ENCODE results near the gene DNAJB8. TPM values are rescaled to one million over a fixed set of nuclear protein-coding genes. Genes with fewer than 3 reads are reported as not detected.
A peak's percentile ranks its signal among the peaks of the same experiment; 100 is the strongest.

DNAJB8 gene
- total RNA-seq, 1 experiment from 2014 or later, result not detected

- DNase-seq, result no peak
- H3K36me3 Mint-ChIP-seq (ENCODE audit: insufficient read depth, unreplicated experiment), result peaks cover 9% of the 10 kb centered on the region
- ChIA-PET POLR2A (no interaction called here), CTCF (interaction anchor here (1.0 kb wide), 1 partner anchor 11 kb away, joined by 6 read pairs; no protein-coding TSS in a partner anchor)
- H3K27me3 Mint-ChIP-seq (ENCODE audit: insufficient read depth, unreplicated experiment), result no peaks in the 10 kb centered on the region
- no peak for TF ChIP-seq CTCF (IDR thresholded peaks at IDR 0.05; ENCODE audit: insufficient read depth in 1 of 2, low read depth in 1 of 2, low read length in 1 of 2, severe bottlenecking in 1 of 2, unreplicated experiment in 1 of 2)
- Histone ChIP-seq H3K36me3 (ENCODE audit: control insufficient read depth, insufficient read depth, low read length) (no peaks in the 10 kb centered on the region), H3K4me1 (peaks cover 11% of the 10 kb centered on the region), H3K9me3 (no peaks in the 10 kb centered on the region), H3K27me3 (replicated peaks; ENCODE audit: control insufficient read depth, insufficient read depth, low read length) (no peaks in the 10 kb centered on the region), H3K4me3 (ENCODE audit: low read depth, low read length) (peak overlapping the region; percentile 71)
- no peaks in the 10 kb centered on the region for H3K4me1 Mint-ChIP-seq (ENCODE audit: low read depth, unreplicated experiment)
- no peaks in the 10 kb centered on the region for H3K9me3 Mint-ChIP-seq (ENCODE audit: unreplicated experiment)
- H3K27ac Mint-ChIP-seq (ENCODE audit: unreplicated experiment), result peak overlapping the region; percentile 89
- TSS peak; percentile 58 for BruUV-seq (replicated peaks)
- H3K4me3 Mint-ChIP-seq (ENCODE audit: unreplicated experiment), result peak overlapping the region; percentile 93
- intact Hi-C loops (cut with micrococcal nuclease; ENCODE audit: unreplicated experiment), result no loop called here
These were observed 20.2 kb upstream of the DNAJB8 start for GRCh38 chr3:128486681-128487537.

- Histone ChIP-seq H3K27me3 (replicated peaks; ENCODE audit: control insufficient read depth, insufficient read depth, low read length) (no peaks in the 10 kb centered on the region), H3K4me1 (peaks cover 11% of the 10 kb centered on the region), H3K4me3 (ENCODE audit: low read depth, low read length) (no peak overlapping the region), H3K36me3 (ENCODE audit: control insufficient read depth, insufficient read depth, low read length) (no peaks in the 10 kb centered on the region), H3K9me3 (no peaks in the 10 kb centered on the region)
- Mint-ChIP-seq H3K27me3 (ENCODE audit: insufficient read depth, unreplicated experiment) (no peaks in the 10 kb centered on the region), H3K4me3 (ENCODE audit: unreplicated experiment) (peak overlapping the region; percentile 93), H3K9me3 (ENCODE audit: unreplicated experiment) (no peaks in the 10 kb centered on the region), H3K4me1 (ENCODE audit: low read depth, unreplicated experiment) (no peaks in the 10 kb centered on the region), H3K36me3 (ENCODE audit: insufficient read depth, unreplicated experiment) (peaks cover 9% of the 10 kb centered on the region), H3K27ac (ENCODE audit: unreplicated experiment) (no peak overlapping the region)
- BruUV-seq (replicated peaks), result no TSS peak
- no peak for DNase-seq
- CTCF ChIA-PET, result no interaction called here
- intact Hi-C loops (cut with micrococcal nuclease; ENCODE audit: unreplicated experiment), result no loop called here
- POLR2A ChIA-PET, result no interaction called here
- TF ChIP-seq CTCF (IDR thresholded peaks at IDR 0.05; ENCODE audit: insufficient read depth in 1 of 2, low read depth in 1 of 2, low read length in 1 of 2, severe bottlenecking in 1 of 2, unreplicated experiment in 1 of 2), result no peak
These were observed 19.5 kb upstream of the DNAJB8 start for GRCh38 chr3:128486205-128486628.

- H3K4me3 ChIP-seq (ENCODE audit: low read depth, low read length), result no peak overlapping the region
- H3K27me3 ChIP-seq (replicated peaks; ENCODE audit: control insufficient read depth, insufficient read depth, low read length), result no peaks in the 10 kb centered on the region
- Mint-ChIP-seq H3K27ac (ENCODE audit: unreplicated experiment) (no peak overlapping the region), H3K36me3 (ENCODE audit: insufficient read depth, unreplicated experiment) (peaks cover 9% of the 10 kb centered on the region), H3K27me3 (ENCODE audit: insufficient read depth, unreplicated experiment) (no peaks in the 10 kb centered on the region), H3K4me3 (ENCODE audit: unreplicated experiment) (peak overlapping the region; percentile 93), H3K9me3 (ENCODE audit: unreplicated experiment) (no peaks in the 10 kb centered on the region), H3K4me1 (ENCODE audit: low read depth, unreplicated experiment) (no peaks in the 10 kb centered on the region)
- no peak for TF ChIP-seq CTCF (IDR thresholded peaks at IDR 0.05; ENCODE audit: insufficient read depth in 1 of 2, low read depth in 1 of 2, low read length in 1 of 2, severe bottlenecking in 1 of 2, unreplicated experiment in 1 of 2)
- peaks cover 10% of the 10 kb centered on the region for H3K4me1 ChIP-seq
- no TSS peak for BruUV-seq (replicated peaks)
- POLR2A ChIA-PET, result no interaction called here
- CTCF ChIA-PET, result interaction anchor here (0.5 kb wide), 1 partner anchor 158 kb away, joined by 4 read pairs; no protein-coding TSS in a partner anchor
- no peaks in the 10 kb centered on the region for H3K36me3 ChIP-seq (ENCODE audit: control insufficient read depth, insufficient read depth, low read length)
- no peak for DNase-seq
- intact Hi-C loops (cut with micrococcal nuclease; ENCODE audit: unreplicated experiment), result no loop called here
- no peaks in the 10 kb centered on the region for H3K9me3 ChIP-seq
These were observed 18.9 kb upstream of the DNAJB8 start for GRCh38 chr3:128485282-128486204.

Data from Caco-2 (cell line).